Adrenal gland (tissue), 5 donors: ENCODE measurements around the gene C20orf144.

Experiments used
- CTCF ChIP-seq, 6 experiments: fragments of 450-650 bp in 4 of 6; fragments of 200-600 bp in 2 of 6; sonication (generic) in 1 of 6; IDR thresholded peaks; 1 replicate in 5 of 6; 2 replicates in 1 of 6; pipeline versions ENCODE4 v1.5.1 to v1.8.0; 2016 to 2021; ENCODE audit warnings: antibody characterized with exemption in 6 of 6, mild to moderate bottlenecking in 2 of 6, moderate library complexity in 1 of 6
- POLR2A ChIP-seq, 2 donors: fragments of 450-650 bp; IDR thresholded peaks; one replicate each; pipeline ENCODE4 v1.6.1; 2017; ENCODE audit warnings: antibody characterized with exemption in 2 of 2, mild to moderate bottlenecking in 2 of 2, moderate library complexity in 1 of 2
- donor health status: DM: no; HTN: no; CAD: no.

- TF ChIP-seq POLR2A (IDR thresholded peaks at IDR 0.05) (no peak), CTCF (IDR thresholded peaks at IDR 0.05) (no peak)
Observed at GRCh38 chr20:33664085-33664761, 2.1 kb downstream of the C20orf144 start.
